ENCODE results near the gene TPTE2.
"Not testable (repeated sequence)": the region's sequence is repeated elsewhere in the genome, so short reads cannot be mapped to it uniquely, and the experiment has no call there.

TPTE2 gene

DNA sequence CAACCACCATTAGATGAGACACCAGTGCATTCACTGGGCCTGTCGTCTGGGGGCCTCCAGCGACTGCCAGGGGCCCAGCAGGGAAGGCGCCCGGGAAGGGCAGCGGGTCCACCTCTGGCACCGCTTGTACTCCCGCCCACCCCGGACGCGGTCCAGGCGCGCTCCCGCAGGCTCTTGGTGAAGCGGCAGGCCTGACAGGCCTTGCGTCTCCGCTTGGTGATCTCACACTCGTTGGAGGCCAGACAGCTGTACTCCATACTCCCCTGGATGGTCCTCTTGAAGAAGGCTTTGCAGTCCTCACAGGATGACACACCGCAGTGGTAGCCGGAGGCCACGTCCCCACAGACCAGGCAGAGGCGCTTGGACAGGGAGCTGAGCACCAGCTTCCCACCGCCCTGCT lies 660 bp downstream of the TPTE2 start:
- H3K4me1 ChIP-seq (ENCODE audit: control insufficient read depth, insufficient read depth, low read length); H3K9ac ChIP-seq (ENCODE audit: low read length); H3K36me3 ChIP-seq (ENCODE audit: control insufficient read depth, insufficient read depth, low read length, severe bottlenecking); DNase-seq (ENCODE audit: low read depth); H3K27me3 ChIP-seq (replicated peaks; ENCODE audit: control insufficient read depth, insufficient read depth, low read length); H3K9me3 ChIP-seq (ENCODE audit: control insufficient read depth, low read length); H3K4me3 ChIP-seq (ENCODE audit: low read length): not testable (repeated sequence)

DNA sequence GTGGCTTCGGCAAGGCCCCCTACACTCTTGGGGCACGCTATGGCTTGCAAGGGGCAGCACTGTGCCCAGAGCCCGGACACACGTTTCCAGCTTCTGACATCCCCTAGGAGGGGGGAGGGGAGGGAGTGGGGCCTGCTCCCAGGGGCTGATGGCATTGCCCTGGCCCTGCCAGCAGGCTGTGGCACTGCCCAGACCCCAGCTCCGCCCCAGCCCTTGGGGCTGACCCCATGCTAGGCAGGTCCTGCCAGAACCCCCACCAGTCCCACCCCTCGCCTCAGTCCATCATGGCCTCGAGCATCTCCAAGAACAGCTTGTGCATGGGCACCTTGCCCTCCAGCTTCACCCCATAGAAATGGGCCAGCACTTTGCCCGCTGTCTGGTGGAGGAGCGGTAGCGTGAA lies 1.6 kb downstream of the TPTE2 start:
- not testable (repeated sequence) for H3K9me3 ChIP-seq (ENCODE audit: control insufficient read depth, low read length); H3K4me1 ChIP-seq (ENCODE audit: control insufficient read depth, insufficient read depth, low read length); H3K27me3 ChIP-seq (replicated peaks; ENCODE audit: control insufficient read depth, insufficient read depth, low read length); H3K4me3 ChIP-seq (ENCODE audit: low read length); DNase-seq (ENCODE audit: low read depth); H3K9ac ChIP-seq (ENCODE audit: low read length); H3K36me3 ChIP-seq (ENCODE audit: control insufficient read depth, insufficient read depth, low read length, severe bottlenecking)

DNA sequence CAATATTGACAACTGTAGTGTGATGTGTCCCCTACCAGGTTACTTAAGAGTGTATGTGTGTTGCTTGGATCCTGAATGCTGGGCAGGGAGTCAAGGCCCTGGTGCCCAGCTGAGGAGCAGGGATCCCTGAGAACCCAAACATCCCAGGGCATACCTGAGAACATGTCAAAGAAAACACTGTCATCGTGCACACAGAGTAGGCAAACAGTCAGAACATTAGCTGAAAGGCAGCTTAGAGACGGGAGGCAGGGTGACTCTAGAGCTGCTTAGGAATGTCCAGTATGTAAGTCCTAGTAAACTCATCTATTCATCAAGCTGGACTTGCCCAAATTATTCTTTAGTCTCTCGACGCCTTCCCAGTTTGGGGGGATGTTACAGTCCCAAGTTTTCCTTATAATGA lies 4.0 kb downstream of the TPTE2 start:
- not testable (repeated sequence) for H3K4me3 ChIP-seq (ENCODE audit: low read length); H3K4me1 ChIP-seq (ENCODE audit: control insufficient read depth, insufficient read depth, low read length); DNase-seq (ENCODE audit: low read depth); H3K9me3 ChIP-seq (ENCODE audit: control insufficient read depth, low read length); H3K36me3 ChIP-seq (ENCODE audit: control insufficient read depth, insufficient read depth, low read length, severe bottlenecking); H3K9ac ChIP-seq (ENCODE audit: low read length); H3K27me3 ChIP-seq (replicated peaks; ENCODE audit: control insufficient read depth, insufficient read depth, low read length)

- not testable (repeated sequence) for H3K27me3 ChIP-seq (replicated peaks; ENCODE audit: control insufficient read depth, insufficient read depth, low read length); H3K4me3 ChIP-seq (ENCODE audit: low read length); H3K9ac ChIP-seq (ENCODE audit: low read length); DNase-seq (ENCODE audit: low read depth); H3K9me3 ChIP-seq (ENCODE audit: control insufficient read depth, low read length); H3K36me3 ChIP-seq (ENCODE audit: control insufficient read depth, insufficient read depth, low read length, severe bottlenecking); H3K4me1 ChIP-seq (ENCODE audit: control insufficient read depth, insufficient read depth, low read length)
Observed at GRCh38 chr13:19549245-19549644, 12.1 kb downstream of the TPTE2 start.

- not testable (repeated sequence) for H3K9ac ChIP-seq (ENCODE audit: low read length); H3K4me1 ChIP-seq (ENCODE audit: control insufficient read depth, insufficient read depth, low read length); DNase-seq (ENCODE audit: low read depth)
Observed at GRCh38 chr13:19525634-19526033, 35.7 kb downstream of the TPTE2 start.

GRCh38 chr13:19519049-19519448 lies 42.3 kb downstream of the TPTE2 start:
- H3K9me3 ChIP-seq (ENCODE audit: control insufficient read depth, low read length): no peaks in the 10 kb centered on the region
- H3K9ac ChIP-seq (ENCODE audit: low read length): no peak overlapping the region
- H3K36me3 ChIP-seq (ENCODE audit: control insufficient read depth, insufficient read depth, low read length, severe bottlenecking): no peaks in the 10 kb centered on the region
- DNase-seq (ENCODE audit: low read depth): no peak
- no peaks in the 10 kb centered on the region for H3K4me1 ChIP-seq (ENCODE audit: control insufficient read depth, insufficient read depth, low read length)
- no peak overlapping the region for H3K4me3 ChIP-seq (ENCODE audit: low read length)
- H3K27me3 ChIP-seq (replicated peaks; ENCODE audit: control insufficient read depth, insufficient read depth, low read length): no peaks in the 10 kb centered on the region

More at GRCh38 chr13:19525634-19526033, 35.7 kb downstream of the TPTE2 start:
- H3K27me3 ChIP-seq (replicated peaks; ENCODE audit: control insufficient read depth, insufficient read depth, low read length); H3K9me3 ChIP-seq (ENCODE audit: control insufficient read depth, low read length); H3K36me3 ChIP-seq (ENCODE audit: control insufficient read depth, insufficient read depth, low read length, severe bottlenecking); H3K4me3 ChIP-seq (ENCODE audit: low read length): not testable (repeated sequence)

DNA sequence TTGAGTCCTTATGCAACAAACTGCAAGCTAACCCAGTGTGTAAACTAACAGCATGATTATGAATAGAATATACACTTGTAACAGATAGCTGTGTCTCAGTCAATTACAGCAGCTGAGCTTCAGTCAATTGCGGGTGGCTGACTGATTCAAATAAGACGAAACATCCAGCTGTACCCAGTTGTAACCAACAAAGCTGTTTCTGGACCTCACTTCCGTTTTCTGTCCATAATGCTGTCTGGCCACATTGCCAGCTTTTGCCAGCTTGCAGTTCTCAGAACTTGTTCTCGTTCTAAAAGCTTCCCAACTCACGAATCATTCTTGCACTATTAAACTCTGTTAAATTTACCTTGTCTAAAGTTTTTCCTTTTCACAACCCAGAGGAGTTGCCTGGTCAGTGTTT lies 53.7 kb downstream of the TPTE2 start:
- DNase-seq (ENCODE audit: low read depth); H3K4me1 ChIP-seq (ENCODE audit: control insufficient read depth, insufficient read depth, low read length); H3K27me3 ChIP-seq (replicated peaks; ENCODE audit: control insufficient read depth, insufficient read depth, low read length); H3K9ac ChIP-seq (ENCODE audit: low read length); H3K9me3 ChIP-seq (ENCODE audit: control insufficient read depth, low read length); H3K36me3 ChIP-seq (ENCODE audit: control insufficient read depth, insufficient read depth, low read length, severe bottlenecking); H3K4me3 ChIP-seq (ENCODE audit: low read length): not testable (repeated sequence)

GRCh38 chr13:19460126-19460525 lies 101.2 kb downstream of the TPTE2 start:
- H3K9me3 ChIP-seq (ENCODE audit: control insufficient read depth, low read length); H3K27me3 ChIP-seq (replicated peaks; ENCODE audit: control insufficient read depth, insufficient read depth, low read length); DNase-seq (ENCODE audit: low read depth); H3K9ac ChIP-seq (ENCODE audit: low read length); H3K4me3 ChIP-seq (ENCODE audit: low read length); H3K36me3 ChIP-seq (ENCODE audit: control insufficient read depth, insufficient read depth, low read length, severe bottlenecking); H3K4me1 ChIP-seq (ENCODE audit: control insufficient read depth, insufficient read depth, low read length): not testable (repeated sequence)

- H3K9me3 ChIP-seq (ENCODE audit: control insufficient read depth, low read length); DNase-seq (ENCODE audit: low read depth); H3K4me3 ChIP-seq (ENCODE audit: low read length); H3K9ac ChIP-seq (ENCODE audit: low read length); H3K36me3 ChIP-seq (ENCODE audit: control insufficient read depth, insufficient read depth, low read length, severe bottlenecking); H3K4me1 ChIP-seq (ENCODE audit: control insufficient read depth, insufficient read depth, low read length); H3K27me3 ChIP-seq (replicated peaks; ENCODE audit: control insufficient read depth, insufficient read depth, low read length): not testable (repeated sequence)
Observed at GRCh38 chr13:19439056-19439686, 122.2 kb downstream of the TPTE2 start.

DNA sequence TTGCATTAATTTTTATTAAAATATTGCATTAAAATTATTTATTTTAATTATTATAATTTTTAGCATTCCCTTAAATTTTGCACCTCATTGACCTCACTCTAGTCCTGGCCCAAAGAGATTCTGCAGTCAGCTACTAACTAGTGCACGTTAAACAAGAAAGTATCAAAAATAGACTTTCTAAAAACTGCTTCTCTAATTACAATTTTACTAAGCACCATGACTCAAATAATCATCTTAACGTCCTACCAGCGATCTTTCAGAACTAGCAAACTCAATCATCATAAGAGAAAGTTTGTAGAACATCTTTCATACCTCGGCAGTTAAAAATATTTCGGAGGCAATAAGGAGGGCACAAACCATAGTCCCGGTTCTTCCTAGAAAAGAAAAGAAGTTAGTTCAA lies 123.6 kb downstream of the TPTE2 start:
- H3K4me3 ChIP-seq (ENCODE audit: low read length); DNase-seq (ENCODE audit: low read depth); H3K36me3 ChIP-seq (ENCODE audit: control insufficient read depth, insufficient read depth, low read length, severe bottlenecking); H3K9me3 ChIP-seq (ENCODE audit: control insufficient read depth, low read length); H3K27me3 ChIP-seq (replicated peaks; ENCODE audit: control insufficient read depth, insufficient read depth, low read length); H3K4me1 ChIP-seq (ENCODE audit: control insufficient read depth, insufficient read depth, low read length); H3K9ac ChIP-seq (ENCODE audit: low read length): not testable (repeated sequence)

DNA sequence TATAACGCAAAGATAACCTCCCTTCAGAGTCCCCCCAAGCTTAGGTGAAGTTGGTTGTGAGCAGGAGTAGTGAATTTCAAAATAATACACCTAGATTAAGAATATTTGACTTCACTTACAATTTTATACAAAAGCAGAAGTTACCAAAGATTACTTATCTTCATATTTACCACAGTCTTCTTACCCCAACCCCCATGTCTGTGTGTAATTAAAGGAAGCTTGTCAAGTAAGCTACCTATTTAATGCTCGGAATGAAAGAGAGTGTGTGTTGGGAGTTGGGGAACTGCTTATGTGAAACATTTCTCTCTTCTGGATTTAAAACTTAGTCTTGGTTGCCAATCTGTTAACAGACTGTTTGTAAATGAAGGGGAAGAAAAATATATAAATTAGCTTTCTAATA lies 139.1 kb downstream of the TPTE2 start:
- not testable (repeated sequence) for H3K9ac ChIP-seq (ENCODE audit: low read length); H3K27me3 ChIP-seq (replicated peaks; ENCODE audit: control insufficient read depth, insufficient read depth, low read length); DNase-seq (ENCODE audit: low read depth); H3K9me3 ChIP-seq (ENCODE audit: control insufficient read depth, low read length); H3K4me1 ChIP-seq (ENCODE audit: control insufficient read depth, insufficient read depth, low read length); H3K36me3 ChIP-seq (ENCODE audit: control insufficient read depth, insufficient read depth, low read length, severe bottlenecking); H3K4me3 ChIP-seq (ENCODE audit: low read length)

GRCh38 chr13:19412494-19412893 lies 148.8 kb downstream of the TPTE2 start:
- DNase-seq (ENCODE audit: low read depth); H3K9me3 ChIP-seq (ENCODE audit: control insufficient read depth, low read length); H3K36me3 ChIP-seq (ENCODE audit: control insufficient read depth, insufficient read depth, low read length, severe bottlenecking); H3K4me3 ChIP-seq (ENCODE audit: low read length); H3K9ac ChIP-seq (ENCODE audit: low read length); H3K27me3 ChIP-seq (replicated peaks; ENCODE audit: control insufficient read depth, insufficient read depth, low read length); H3K4me1 ChIP-seq (ENCODE audit: control insufficient read depth, insufficient read depth, low read length): not testable (repeated sequence)
